Measurements from ENCODE around the gene TSPEAR.

Gene TSPEAR

DNA sequence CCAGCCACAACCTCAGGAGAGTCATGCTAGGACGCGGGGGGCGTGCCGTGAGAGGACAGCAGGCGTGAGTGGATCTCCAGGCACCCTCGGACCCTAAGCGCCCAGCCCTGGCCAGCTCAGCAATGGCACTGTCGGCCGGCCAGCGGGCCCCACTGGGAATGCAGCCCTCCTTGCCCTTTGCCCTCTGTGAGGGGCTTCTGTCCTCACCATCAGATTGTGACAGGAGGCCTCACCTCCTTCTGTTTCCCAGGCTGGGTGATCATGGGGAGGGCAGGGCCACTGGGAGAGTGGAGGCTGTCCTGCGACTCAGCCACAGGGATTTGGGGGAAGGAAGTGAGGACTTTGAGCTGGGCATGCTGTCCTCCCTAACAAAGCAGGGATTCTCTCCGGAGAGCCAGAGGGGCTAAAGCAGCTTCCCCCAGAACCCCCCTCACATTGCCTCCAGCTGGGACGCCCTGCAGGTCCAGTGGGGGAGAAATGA is 262.7 kb downstream of the TSPEAR start:
- DNase-seq (ENCODE audit: low spot score) = no peak
- Histone ChIP-seq H3K27ac (no peak overlapping the region), H3K4me3 (no peak overlapping the region)
- TF ChIP-seq, protein P1, sequence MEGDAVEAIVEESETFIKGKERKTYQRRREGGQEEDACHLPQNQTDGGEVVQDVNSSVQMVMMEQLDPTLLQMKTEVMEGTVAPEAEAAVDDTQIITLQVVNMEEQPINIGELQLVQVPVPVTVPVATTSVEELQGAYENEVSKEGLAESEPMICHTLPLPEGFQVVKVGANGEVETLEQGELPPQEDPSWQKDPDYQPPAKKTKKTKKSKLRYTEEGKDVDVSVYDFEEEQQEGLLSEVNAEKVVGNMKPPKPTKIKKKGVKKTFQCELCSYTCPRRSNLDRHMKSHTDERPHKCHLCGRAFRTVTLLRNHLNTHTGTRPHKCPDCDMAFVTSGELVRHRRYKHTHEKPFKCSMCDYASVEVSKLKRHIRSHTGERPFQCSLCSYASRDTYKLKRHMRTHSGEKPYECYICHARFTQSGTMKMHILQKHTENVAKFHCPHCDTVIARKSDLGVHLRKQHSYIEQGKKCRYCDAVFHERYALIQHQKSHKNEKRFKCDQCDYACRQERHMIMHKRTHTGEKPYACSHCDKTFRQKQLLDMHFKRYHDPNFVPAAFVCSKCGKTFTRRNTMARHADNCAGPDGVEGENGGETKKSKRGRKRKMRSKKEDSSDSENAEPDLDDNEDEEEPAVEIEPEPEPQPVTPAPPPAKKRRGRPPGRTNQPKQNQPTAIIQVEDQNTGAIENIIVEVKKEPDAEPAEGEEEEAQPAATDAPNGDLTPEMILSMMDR (IDR thresholded peaks at IDR 0.05) = no peak
